ENCODE data around the gene LRPAP1.

Gene LRPAP1

DNA sequence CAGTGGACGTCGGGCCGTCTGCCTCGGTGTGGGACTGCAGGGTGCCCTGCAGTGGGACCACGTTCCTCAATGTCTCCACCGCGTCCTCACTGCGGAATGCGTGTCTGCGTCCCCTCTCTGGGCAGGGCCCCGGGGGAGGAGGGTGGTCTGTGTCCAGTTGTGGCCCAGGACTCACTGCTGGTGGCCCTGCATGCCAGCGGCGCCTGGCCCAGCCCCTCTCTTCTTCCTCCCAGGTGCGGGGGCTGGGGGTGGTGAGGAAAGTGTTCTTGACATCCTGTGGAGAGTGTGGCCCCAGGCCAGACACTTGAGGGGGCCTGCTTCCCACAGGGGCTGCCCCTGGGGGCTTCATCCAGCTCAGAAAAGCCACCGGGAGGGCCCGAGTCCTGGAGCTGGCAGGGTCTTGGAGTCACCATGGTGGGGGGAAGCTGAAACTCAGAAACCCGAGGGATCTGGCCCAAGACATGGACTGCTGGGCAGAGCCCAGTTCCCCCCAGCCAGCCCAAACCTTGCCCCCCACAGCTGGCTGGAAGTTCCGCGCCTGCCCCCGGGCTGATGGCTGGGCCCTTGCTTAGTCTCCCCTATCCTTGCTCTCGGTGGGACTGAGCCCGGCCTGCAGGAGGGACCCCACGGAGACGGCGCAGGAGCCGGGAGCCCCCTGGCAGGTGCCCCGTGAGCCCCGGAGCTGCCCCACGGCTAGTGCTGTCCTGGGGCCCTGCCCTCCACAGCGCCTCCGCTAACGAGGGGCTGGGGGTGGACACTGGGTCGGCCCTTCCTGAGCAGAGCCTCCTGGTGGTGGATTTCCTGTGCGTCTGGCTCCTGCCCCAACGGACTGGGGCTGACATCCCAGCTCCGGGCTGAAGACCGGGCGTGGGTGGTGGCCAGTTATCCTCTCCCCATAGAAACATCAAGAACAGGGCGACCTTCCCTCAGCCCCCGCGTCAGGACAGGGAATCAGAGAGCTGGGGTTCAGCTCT, 66.2 kb downstream of the LRPAP1 start:
- Histone ChIP-seq H3K36me3 (ENCODE audit: low read depth) (no peaks in the 10 kb centered on the region), H3K4me3 (ENCODE audit: severe bottlenecking) (no peak overlapping the region), H3K27me3 (ENCODE audit: insufficient read depth, poor library complexity, severe bottlenecking) (peaks cover 24% of the 10 kb centered on the region), H3K4me1 (ENCODE audit: insufficient read depth, poor library complexity, severe bottlenecking) (peaks cover 11% of the 10 kb centered on the region), H3K27ac (ENCODE audit: poor library complexity, severe bottlenecking) (no peak overlapping the region), H3K9me3 (ENCODE audit: severe bottlenecking) (no peaks in the 10 kb centered on the region)
- DNase-seq (ENCODE audit: low spot score) (no peak), ATAC-seq (ENCODE audit: low read depth) (no peak)
- TF ChIP-seq, protein P1, sequence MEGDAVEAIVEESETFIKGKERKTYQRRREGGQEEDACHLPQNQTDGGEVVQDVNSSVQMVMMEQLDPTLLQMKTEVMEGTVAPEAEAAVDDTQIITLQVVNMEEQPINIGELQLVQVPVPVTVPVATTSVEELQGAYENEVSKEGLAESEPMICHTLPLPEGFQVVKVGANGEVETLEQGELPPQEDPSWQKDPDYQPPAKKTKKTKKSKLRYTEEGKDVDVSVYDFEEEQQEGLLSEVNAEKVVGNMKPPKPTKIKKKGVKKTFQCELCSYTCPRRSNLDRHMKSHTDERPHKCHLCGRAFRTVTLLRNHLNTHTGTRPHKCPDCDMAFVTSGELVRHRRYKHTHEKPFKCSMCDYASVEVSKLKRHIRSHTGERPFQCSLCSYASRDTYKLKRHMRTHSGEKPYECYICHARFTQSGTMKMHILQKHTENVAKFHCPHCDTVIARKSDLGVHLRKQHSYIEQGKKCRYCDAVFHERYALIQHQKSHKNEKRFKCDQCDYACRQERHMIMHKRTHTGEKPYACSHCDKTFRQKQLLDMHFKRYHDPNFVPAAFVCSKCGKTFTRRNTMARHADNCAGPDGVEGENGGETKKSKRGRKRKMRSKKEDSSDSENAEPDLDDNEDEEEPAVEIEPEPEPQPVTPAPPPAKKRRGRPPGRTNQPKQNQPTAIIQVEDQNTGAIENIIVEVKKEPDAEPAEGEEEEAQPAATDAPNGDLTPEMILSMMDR (IDR thresholded peaks at IDR 0.05; ENCODE audit: poor library complexity, severe bottlenecking), result no peak

DNA sequence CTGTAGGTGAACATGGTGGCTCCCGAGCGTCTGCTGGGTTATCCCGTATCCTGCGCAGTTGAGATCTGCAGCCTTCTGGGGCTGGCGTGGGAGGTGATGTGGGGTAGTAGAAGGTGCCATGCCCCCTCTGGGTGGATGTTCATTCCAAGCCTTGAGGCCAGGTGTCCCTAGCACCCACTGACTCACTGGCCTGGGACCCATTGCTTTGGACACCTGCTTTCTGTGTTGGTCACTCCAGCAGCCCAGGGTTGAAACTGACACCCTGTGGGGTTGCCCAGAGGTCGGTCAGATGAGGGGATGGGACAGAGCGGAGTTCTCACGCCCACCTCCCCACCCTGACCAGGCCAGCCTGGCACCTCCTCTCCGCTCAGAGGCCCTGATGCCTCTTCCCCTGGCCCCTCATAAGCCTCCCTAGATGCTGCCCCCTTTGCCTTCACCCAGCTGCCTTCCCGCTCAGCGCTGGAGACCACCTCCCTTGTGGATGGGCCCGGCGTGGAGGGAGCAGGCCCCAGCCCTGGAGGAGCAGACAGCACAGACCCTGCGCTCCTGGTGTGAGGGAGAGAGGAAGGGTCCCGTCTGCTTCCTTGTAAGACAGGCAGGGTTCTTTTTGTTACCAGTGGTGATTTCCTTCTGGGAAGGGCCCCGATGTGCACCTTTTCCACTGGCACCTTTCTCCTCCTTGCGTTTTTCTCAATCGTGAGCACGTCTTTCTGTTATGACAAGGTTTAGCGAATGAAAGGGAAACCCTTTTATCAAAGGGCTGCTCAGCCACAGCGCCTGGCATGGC, 67.1 kb downstream of the LRPAP1 start:
- peaks cover 24% of the 10 kb centered on the region for H3K27me3 ChIP-seq (ENCODE audit: insufficient read depth, poor library complexity, severe bottlenecking)
- no peak for ATAC-seq (ENCODE audit: low read depth)
- H3K36me3 ChIP-seq (ENCODE audit: low read depth), result no peaks in the 10 kb centered on the region

DNA sequence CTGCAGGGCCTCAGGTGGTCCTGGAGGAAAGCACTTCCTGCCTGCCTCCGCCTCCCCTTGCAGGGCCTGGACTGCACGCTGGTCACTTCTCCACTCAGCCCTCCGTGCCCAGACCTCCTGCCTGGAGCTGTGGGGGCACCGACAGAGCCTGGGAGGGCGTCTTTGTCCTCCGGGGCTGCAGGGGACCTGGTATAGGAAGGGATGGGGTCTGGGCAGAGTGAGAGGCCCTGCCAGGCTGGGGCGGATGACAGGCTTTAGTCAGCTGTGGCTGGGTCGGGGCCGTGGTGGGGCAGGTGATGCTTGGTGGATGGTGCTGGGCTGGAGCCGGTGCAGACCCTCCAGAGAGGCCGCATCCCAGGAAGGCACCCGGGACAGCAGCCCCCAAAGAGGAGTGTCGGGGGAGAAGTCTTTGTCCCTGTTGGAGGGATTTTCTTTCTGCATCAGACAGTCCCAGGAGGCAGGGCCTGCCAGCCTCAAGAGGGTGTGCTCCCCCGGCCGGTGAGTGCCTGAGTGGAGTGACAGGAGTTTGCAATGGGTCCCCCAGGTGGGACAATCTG, 67.8 kb downstream of the LRPAP1 start:
- no peaks in the 10 kb centered on the region for H3K9me3 ChIP-seq (ENCODE audit: severe bottlenecking)
- H3K4me1 ChIP-seq (ENCODE audit: insufficient read depth, poor library complexity, severe bottlenecking), result peaks cover 8% of the 10 kb centered on the region
- H3K27ac ChIP-seq (ENCODE audit: poor library complexity, severe bottlenecking), result no peak overlapping the region
- DNase-seq (ENCODE audit: low spot score) (no peak), ATAC-seq (ENCODE audit: low read depth) (no peak)
- no peak overlapping the region for H3K4me3 ChIP-seq (ENCODE audit: severe bottlenecking)
- H3K27me3 ChIP-seq (ENCODE audit: insufficient read depth, poor library complexity, severe bottlenecking), result peaks cover 24% of the 10 kb centered on the region
- no peaks in the 10 kb centered on the region for H3K36me3 ChIP-seq (ENCODE audit: low read depth)
- TF ChIP-seq, protein P1 (IDR thresholded peaks at IDR 0.05; ENCODE audit: poor library complexity, severe bottlenecking), result no peak

More for the DNA sequence above, 67.1 kb downstream of the LRPAP1 start:
- Histone ChIP-seq H3K4me3 (ENCODE audit: severe bottlenecking) (no peak overlapping the region), H3K27ac (ENCODE audit: poor library complexity, severe bottlenecking) (no peak overlapping the region), H3K4me1 (ENCODE audit: insufficient read depth, poor library complexity, severe bottlenecking) (peaks cover 8% of the 10 kb centered on the region), H3K9me3 (ENCODE audit: severe bottlenecking) (no peaks in the 10 kb centered on the region)
- no peak for DNase-seq (ENCODE audit: low spot score)
- TF ChIP-seq, protein P1 (IDR thresholded peaks at IDR 0.05; ENCODE audit: poor library complexity, severe bottlenecking), result no peak

DNA sequence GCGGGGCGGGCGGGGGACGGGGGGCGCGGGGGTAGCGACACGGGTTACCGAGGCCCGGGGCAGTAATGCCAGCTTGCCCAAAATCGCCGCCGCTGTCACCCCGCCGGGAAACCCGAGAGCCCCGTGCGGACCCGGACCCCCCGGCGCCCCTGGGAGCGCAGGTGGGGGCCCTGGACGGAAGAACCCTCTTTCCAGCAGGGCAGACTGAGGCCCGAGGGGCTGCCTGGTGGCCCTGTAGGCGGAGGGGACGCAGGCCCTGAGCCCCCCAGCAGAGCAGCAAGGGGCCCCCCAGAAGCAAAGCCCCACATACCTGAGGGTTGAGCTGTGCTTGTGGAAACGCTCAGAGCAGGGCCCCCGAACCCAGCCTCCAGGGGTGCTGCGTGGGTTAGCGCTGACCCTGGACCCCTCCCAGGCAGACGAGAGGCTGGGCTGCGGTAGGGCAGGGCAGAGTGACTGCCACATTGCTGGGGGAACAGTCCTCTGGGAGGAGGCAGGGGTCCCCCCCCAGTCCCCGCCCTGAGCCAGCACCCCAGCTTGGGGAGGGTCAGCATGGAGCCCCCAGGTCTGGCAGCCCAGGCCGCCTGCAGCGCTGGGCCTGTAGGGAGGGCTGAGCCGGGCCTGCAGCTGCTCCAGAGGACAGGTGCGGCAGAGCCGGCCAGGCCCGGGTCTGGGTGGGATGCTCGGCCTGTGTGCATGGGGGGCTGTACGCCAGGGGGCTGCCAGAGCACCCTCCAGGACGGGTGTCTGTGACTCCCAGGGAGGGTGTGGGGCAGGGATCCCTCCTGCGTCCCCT, 68.5 kb downstream of the LRPAP1 start:
- peaks cover 8% of the 10 kb centered on the region for H3K4me1 ChIP-seq (ENCODE audit: insufficient read depth, poor library complexity, severe bottlenecking)
- peaks cover 24% of the 10 kb centered on the region for H3K27me3 ChIP-seq (ENCODE audit: insufficient read depth, poor library complexity, severe bottlenecking)
- no peak overlapping the region for H3K27ac ChIP-seq (ENCODE audit: poor library complexity, severe bottlenecking)
- no peaks in the 10 kb centered on the region for H3K36me3 ChIP-seq (ENCODE audit: low read depth)
- no peak for DNase-seq (ENCODE audit: low spot score)
- no peaks in the 10 kb centered on the region for H3K9me3 ChIP-seq (ENCODE audit: severe bottlenecking)
- H3K4me3 ChIP-seq (ENCODE audit: severe bottlenecking), result no peak overlapping the region
- ATAC-seq (ENCODE audit: low read depth), result no peak
- TF ChIP-seq, protein P1 (IDR thresholded peaks at IDR 0.05; ENCODE audit: poor library complexity, severe bottlenecking), result no peak

All from RWPE2 (cell line).